Panc1 (cell line): Measurements from ENCODE around the gene C16orf90. TPM values are rescaled to one million over a fixed set of nuclear protein-coding genes. Genes with fewer than 3 reads are reported as not detected.

Source experiments
- ATAC-seq: fragments of 200-7000 bp; cut with Tn5 transposase; 2 replicates; pipeline ENCODE4 v1.9.1; 2020; ENCODE audit warnings: mild to moderate bottlenecking, moderate library complexity
- BruUV-seq: library from RNA; stranded (reverse); fragments of 400-500 nt; replicated peaks from 2 replicates; lab custom pipeline; 2021; lab: Mats Ljungman, UMichigan
- CTCF ChIA-PET: fragments of 300-600 bp; sonication (Branson Sonifier 250); formaldehyde crosslinking; loops from one replicate; lab custom pipeline; 2022; ENCODE audit warnings: antibody characterized with exemption; lab: Charles Lee
- POLR2A ChIA-PET: fragments of 300-600 bp; sonication (Branson Sonifier 250); formaldehyde crosslinking; loops from one replicate; lab custom pipeline; 2022; ENCODE audit warnings: antibody characterized with exemption; lab: Charles Lee
- DNase-seq: peaks from one replicate; pipeline ENCODE4 v3.0.0-alpha.2; 2010; ENCODE audit warnings: low read depth, low spot score
- H3K27ac ChIP-seq: 2 replicates; pipeline ENCODE4 v1.5.1; 2011; ENCODE audit warnings: mild to moderate bottlenecking, low read length, inconsistent platforms
- H3K27me3 ChIP-seq: fragments of 200-500 bp; sonication (Bioruptor generic); 2 replicates; pipeline ENCODE4 v1.6.0; 2014; ENCODE audit warnings: low read length, inconsistent platforms; ENCODE audit not compliant: control insufficient read depth, insufficient read depth
- H3K36me3 ChIP-seq: fragments of 200-500 bp; sonication (Bioruptor generic); 2 replicates; pipeline ENCODE4 v1.5.1; 2014; ENCODE audit warnings: inconsistent platforms, mild to moderate bottlenecking, low read length, moderate library complexity; ENCODE audit not compliant: control insufficient read depth, insufficient read depth
- H3K4me1 ChIP-seq: 2 replicates; pipeline ENCODE4 v1.5.1; 2011; ENCODE audit warnings: inconsistent platforms, mild to moderate bottlenecking, low read length, moderate library complexity; ENCODE audit not compliant: control insufficient read depth, insufficient read depth
- H3K4me3 ChIP-seq, 2 experiments: 2 replicates each; pipeline ENCODE4 v1.5.1; 2011 to 2012; ENCODE audit warnings: low read depth in 2 of 2, low read length in 2 of 2, mild to moderate bottlenecking in 2 of 2, inconsistent platforms in 1 of 2, moderate library complexity in 1 of 2
- H3K9me3 ChIP-seq: fragments of 200-500 bp; sonication (Bioruptor generic); 2 replicates; pipeline ENCODE4 v1.5.1; 2014; ENCODE audit warnings: low read depth, mild to moderate bottlenecking, inconsistent platforms, low read length, moderate library complexity; ENCODE audit not compliant: control insufficient read depth, insufficient read depth
- CTCF ChIP-seq: fragments of 450-650 bp; IDR thresholded peaks from 2 replicates; pipeline ENCODE4 v1.5.1; 2017; ENCODE audit warnings: mild to moderate bottlenecking
- TCF7L2 ChIP-seq: IDR thresholded peaks from 2 replicates; pipeline ENCODE4 v1.6.1; 2011; ENCODE audit warnings: mild to moderate bottlenecking, low read depth, low read length, inconsistent platforms
- in situ Hi-C: cut with HindIII; loops from 2 replicates; pipeline ENCODE4 v1.10.0; 2016; ENCODE audit warnings: low sequenced_read_pairs, low pct_unique_long_range_greater_than_20kb
- intact Hi-C: fragments of 100-400 bp; cut with micrococcal nuclease; formaldehyde crosslinking; loops from one replicate; pipeline ENCODE4 v1.10.0; 2022; ENCODE audit not compliant: unreplicated experiment
- total RNA-seq: library from RNA; stranded (reverse); gene quantifications from one replicate; pipeline ENCODE4 v1.2.1, GENCODE V29; 2021; ENCODE audit not compliant: unreplicated experiment
- TF ChIP-seq, protein P1 (sequence below), 2 experiments: IDR thresholded peaks; 2 replicates each; pipeline ENCODE4 v1.6.1; 2011 to 2012; ENCODE audit warnings: low read depth in 2 of 2, control low read depth in 1 of 2, low read length in 1 of 2, mild to moderate bottlenecking in 1 of 2, moderate library complexity in 1 of 2; ENCODE audit not compliant: insufficient read depth in 1 of 2

The C16orf90 gene
- total RNA-seq, 1 experiment from 2014 or later: not detected

DNA sequence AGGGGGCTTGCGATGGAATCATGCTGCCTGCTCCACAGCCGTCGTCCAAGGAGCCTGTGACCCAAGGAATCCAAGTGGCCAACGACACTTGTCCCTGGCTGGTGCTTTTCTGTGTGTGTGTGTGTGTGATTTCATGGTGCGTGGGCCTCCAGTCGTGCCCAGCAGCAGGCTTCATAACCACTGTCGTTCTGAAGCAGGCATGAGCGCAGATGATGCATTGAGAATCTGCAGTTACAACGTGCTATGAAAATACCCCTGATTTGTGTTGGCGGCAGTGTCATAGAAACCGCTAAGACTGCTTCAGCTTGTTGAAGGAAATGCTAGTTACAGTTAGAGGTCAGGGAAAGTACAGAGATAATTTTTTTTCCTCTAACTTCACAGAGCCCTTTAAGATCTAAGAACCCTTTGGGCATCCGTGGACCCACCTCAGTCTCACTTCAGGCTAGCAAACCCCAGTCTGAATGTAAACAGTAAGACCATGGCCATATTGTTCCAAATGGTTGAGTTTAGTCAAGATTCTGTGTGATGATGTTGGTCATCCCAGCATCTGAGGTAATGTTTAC, 15.6 kb downstream of the C16orf90 start:
- H3K27ac ChIP-seq: no peak overlapping the region
- POLR2A ChIA-PET: no interaction called here
- H3K4me3 ChIP-seq: no peak overlapping the region
- no peaks in the 10 kb centered on the region for H3K9me3 ChIP-seq
- TSS peak; percentile 25 for BruUV-seq
- peaks cover 8% of the 10 kb centered on the region; the same call in 1 of the 2 replicates for H3K36me3 ChIP-seq
- in situ Hi-C loops (no loop called here), intact Hi-C loops (no loop called here)
- ATAC-seq: no peak
- DNase-seq: no peak
- CTCF ChIA-PET: no interaction called here
- no peaks in the 10 kb centered on the region for H3K27me3 ChIP-seq
- TF ChIP-seq CTCF: no peak
- no peaks in the 10 kb centered on the region for H3K4me1 ChIP-seq

- in situ Hi-C loops (no loop called here), intact Hi-C loops (no loop called here)
- H3K4me3 ChIP-seq: no peak overlapping the region
- H3K27ac ChIP-seq: no peak overlapping the region
- ChIA-PET CTCF (interaction anchor here (0.7 kb wide), 1 partner anchor 37 kb away, joined by 3 read pairs; no protein-coding TSS in a partner anchor), POLR2A (no interaction called here)
- no TSS peak for BruUV-seq
- H3K36me3 ChIP-seq: peaks cover 7% of the 10 kb centered on the region; the same call in 1 of the 2 replicates
- ATAC-seq: no peak; the same call in 1 of the 2 replicates
- TF ChIP-seq, protein P1, sequence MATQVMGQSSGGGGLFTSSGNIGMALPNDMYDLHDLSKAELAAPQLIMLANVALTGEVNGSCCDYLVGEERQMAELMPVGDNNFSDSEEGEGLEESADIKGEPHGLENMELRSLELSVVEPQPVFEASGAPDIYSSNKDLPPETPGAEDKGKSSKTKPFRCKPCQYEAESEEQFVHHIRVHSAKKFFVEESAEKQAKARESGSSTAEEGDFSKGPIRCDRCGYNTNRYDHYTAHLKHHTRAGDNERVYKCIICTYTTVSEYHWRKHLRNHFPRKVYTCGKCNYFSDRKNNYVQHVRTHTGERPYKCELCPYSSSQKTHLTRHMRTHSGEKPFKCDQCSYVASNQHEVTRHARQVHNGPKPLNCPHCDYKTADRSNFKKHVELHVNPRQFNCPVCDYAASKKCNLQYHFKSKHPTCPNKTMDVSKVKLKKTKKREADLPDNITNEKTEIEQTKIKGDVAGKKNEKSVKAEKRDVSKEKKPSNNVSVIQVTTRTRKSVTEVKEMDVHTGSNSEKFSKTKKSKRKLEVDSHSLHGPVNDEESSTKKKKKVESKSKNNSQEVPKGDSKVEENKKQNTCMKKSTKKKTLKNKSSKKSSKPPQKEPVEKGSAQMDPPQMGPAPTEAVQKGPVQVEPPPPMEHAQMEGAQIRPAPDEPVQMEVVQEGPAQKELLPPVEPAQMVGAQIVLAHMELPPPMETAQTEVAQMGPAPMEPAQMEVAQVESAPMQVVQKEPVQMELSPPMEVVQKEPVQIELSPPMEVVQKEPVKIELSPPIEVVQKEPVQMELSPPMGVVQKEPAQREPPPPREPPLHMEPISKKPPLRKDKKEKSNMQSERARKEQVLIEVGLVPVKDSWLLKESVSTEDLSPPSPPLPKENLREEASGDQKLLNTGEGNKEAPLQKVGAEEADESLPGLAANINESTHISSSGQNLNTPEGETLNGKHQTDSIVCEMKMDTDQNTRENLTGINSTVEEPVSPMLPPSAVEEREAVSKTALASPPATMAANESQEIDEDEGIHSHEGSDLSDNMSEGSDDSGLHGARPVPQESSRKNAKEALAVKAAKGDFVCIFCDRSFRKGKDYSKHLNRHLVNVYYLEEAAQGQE (IDR thresholded peaks at IDR 0.05; ENCODE audit: insufficient read depth in 1 of 2, low read depth in 2 of 2, low read length in 1 of 2): no peak
- no peak for TF ChIP-seq TCF7L2
- no peak for TF ChIP-seq CTCF
- H3K27me3 ChIP-seq: no peaks in the 10 kb centered on the region
- no peaks in the 10 kb centered on the region for H3K4me1 ChIP-seq
- no peaks in the 10 kb centered on the region for H3K9me3 ChIP-seq
- no peak for DNase-seq
These were observed 16.9 kb downstream of the C16orf90 start for GRCh38 chr16:3478242-3478925.
